ENCODE measurements around the gene ETV5. TPM values are rescaled to one million over a fixed set of nuclear protein-coding genes. Genes with fewer than 3 reads are reported as not detected.

Gene ETV5
- polyA plus RNA-seq, 1 of the 3 experiments (the other 2 are of a cell fraction) = 20.9 TPM

GRCh38 chr3:186151077-186151971 is 42.4 kb upstream of the ETV5 start (continued):
- TF ChIP-seq CTCF (IDR thresholded peaks at IDR 0.05) (no peak), ELF1 (IDR thresholded peaks at IDR 0.05) (no peak), YY1 (IDR thresholded peaks at IDR 0.05; ENCODE audit: low read depth) (no peak)

- Histone ChIP-seq H3K9me3 (no peaks in the 10 kb centered on the region), H3F3A (replicated peaks; ENCODE audit: insufficient read depth) (no peaks in the 10 kb centered on the region), H3K4me1 (ENCODE audit: control insufficient read depth in 1 of 2, insufficient read depth in 2 of 2, low read depth in 1 of 2, low read length in 1 of 2) (no peaks in the 10 kb centered on the region), H3K9me2 (no peaks in the 10 kb centered on the region), H3K4me2 (no peak overlapping the region), H3K4me3 (ENCODE audit: low read depth in 2 of 2, low read length in 1 of 2) (no peak overlapping the region), H4K20me1 (ENCODE audit: insufficient read depth) (no peaks in the 10 kb centered on the region), H3K27me3 (ENCODE audit: insufficient read depth) (0 out of 2 replicates have a peak, but pooled peaks cover 3% of the 10 kb centered on the region), H2AFZ (ENCODE audit: low read depth) (no peak overlapping the region), H3K36me3 (replicated peaks in 1 of 2; ENCODE audit: control insufficient read depth in 1 of 2, insufficient read depth in 2 of 2, low read length in 1 of 2) (no peaks in the 10 kb centered on the region), H3K9ac (no peak overlapping the region), H3K27ac (ENCODE audit: low read depth in 2 of 2, low read length in 1 of 2) (no peak overlapping the region), H3K79me2 (ENCODE audit: insufficient read depth) (no peaks in the 10 kb centered on the region)
- ChIA-PET CTCF (no interaction called here), POLR2A (no interaction called here)
- WGBS (ENCODE audit: low lambda C conversion rate) = 47% methylated on average over 11 of the region's 11 CpGs
- no peak for DNase-seq
- TF ChIP-seq EP300 (IDR thresholded peaks at IDR 0.05; ENCODE audit: borderline replicate concordance in 1 of 2, low read depth in 1 of 2, low read length in 1 of 2) (no peak), TAF1 (IDR thresholded peaks at IDR 0.05; ENCODE audit: borderline replicate concordance, low read depth, low read length) (no peak), EZH2phosphoT487 (IDR thresholded peaks at IDR 0.05; ENCODE audit: borderline replicate concordance, low read depth) (no peak), RCOR1 (IDR thresholded peaks at IDR 0.05; ENCODE audit: low read length) (no peak)
Observed at GRCh38 chr3:186150041-186150830, 41.3 kb upstream of the ETV5 start.

- Histone ChIP-seq H3K27ac (ENCODE audit: low read depth in 2 of 2, low read length in 1 of 2) (no peak overlapping the region), H4K20me1 (ENCODE audit: insufficient read depth) (no peaks in the 10 kb centered on the region), H3K36me3 (replicated peaks in 1 of 2; ENCODE audit: control insufficient read depth in 1 of 2, insufficient read depth in 2 of 2, low read length in 1 of 2) (no peaks in the 10 kb centered on the region), H3K9me3 (no peaks in the 10 kb centered on the region), H3K4me3 (ENCODE audit: low read depth in 2 of 2, low read length in 1 of 2) (no peak overlapping the region), H3K9me2 (no peaks in the 10 kb centered on the region), H3K9ac (no peak overlapping the region), H3F3A (replicated peaks; ENCODE audit: insufficient read depth) (no peaks in the 10 kb centered on the region), H3K27me3 (ENCODE audit: insufficient read depth) (0 out of 2 replicates have a peak, but pooled peaks cover 3% of the 10 kb centered on the region), H2AFZ (ENCODE audit: low read depth) (no peak overlapping the region), H3K79me2 (ENCODE audit: insufficient read depth) (no peaks in the 10 kb centered on the region), H3K4me1 (ENCODE audit: control insufficient read depth in 1 of 2, insufficient read depth in 2 of 2, low read depth in 1 of 2, low read length in 1 of 2) (no peaks in the 10 kb centered on the region), H3K4me2 (no peak overlapping the region)
- POLR2A ChIA-PET = no interaction called here
- CTCF ChIA-PET = no interaction called here
- WGBS (ENCODE audit: low lambda C conversion rate) = 79% methylated on average over 12 of the region's 15 CpGs
- no peak for DNase-seq
- TF ChIP-seq, protein P1, sequence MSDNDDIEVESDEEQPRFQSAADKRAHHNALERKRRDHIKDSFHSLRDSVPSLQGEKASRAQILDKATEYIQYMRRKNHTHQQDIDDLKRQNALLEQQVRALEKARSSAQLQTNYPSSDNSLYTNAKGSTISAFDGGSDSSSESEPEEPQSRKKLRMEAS (IDR thresholded peaks at IDR 0.05; ENCODE audit: low read depth) = no peak
- TF ChIP-seq FOSL2 (IDR thresholded peaks at IDR 0.05; ENCODE audit: borderline replicate concordance, low read depth) (no peak), FOXJ3 (CRISPR knock-in tag; IDR thresholded peaks at IDR 0.05) (no peak), ELF1 (IDR thresholded peaks at IDR 0.05) (no peak), MEF2A (IDR thresholded peaks at IDR 0.05; ENCODE audit: borderline replicate concordance, low read depth) (no peak), RCOR1 (IDR thresholded peaks at IDR 0.05; ENCODE audit: low read length) (no peak), CHD2 (IDR thresholded peaks at IDR 0.05; ENCODE audit: low read length, partially characterized antibody) (no peak), RFX5 (IDR thresholded peaks at IDR 0.05; ENCODE audit: low read length) (no peak), MXI1 (IDR thresholded peaks at IDR 0.05; ENCODE audit: low read depth, low read length) (no peak), SIN3A (IDR thresholded peaks at IDR 0.05; ENCODE audit: borderline replicate concordance, low read depth, low read length) (no peak), EP300 (IDR thresholded peaks at IDR 0.05; ENCODE audit: borderline replicate concordance in 1 of 2, low read depth in 1 of 2, low read length in 1 of 2) (no peak), YY1 (IDR thresholded peaks at IDR 0.05; ENCODE audit: low read depth) (no peak), NFIC (IDR thresholded peaks at IDR 0.05; ENCODE audit: borderline replicate concordance) (no peak), GATA2 (CRISPR knock-in tag; IDR thresholded peaks at IDR 0.05) (no peak), NRF1 (IDR thresholded peaks at IDR 0.05; ENCODE audit: low read depth, low read length) (no peak)
- TF ChIP-seq, protein P2, sequence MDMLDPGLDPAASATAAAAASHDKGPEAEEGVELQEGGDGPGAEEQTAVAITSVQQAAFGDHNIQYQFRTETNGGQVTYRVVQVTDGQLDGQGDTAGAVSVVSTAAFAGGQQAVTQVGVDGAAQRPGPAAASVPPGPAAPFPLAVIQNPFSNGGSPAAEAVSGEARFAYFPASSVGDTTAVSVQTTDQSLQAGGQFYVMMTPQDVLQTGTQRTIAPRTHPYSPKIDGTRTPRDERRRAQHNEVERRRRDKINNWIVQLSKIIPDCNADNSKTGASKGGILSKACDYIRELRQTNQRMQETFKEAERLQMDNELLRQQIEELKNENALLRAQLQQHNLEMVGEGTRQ (IDR thresholded peaks at IDR 0.05; ENCODE audit: borderline replicate concordance, low read depth, low read length) = no peak
Observed at GRCh38 chr3:186149319-186149960, 40.6 kb upstream of the ETV5 start.
